GM21423 (cell line): ENCODE measurements around the gene SLC39A11.
"Not testable (repeated sequence)": the region's sequence is repeated elsewhere in the genome, so short reads cannot be mapped to it uniquely, and the experiment has no call there.

Experiments used
- ATAC-seq: cut with Tn5 transposase; IDR thresholded peaks from one replicate; pipeline ENCODE4 v1.9.1; 2021; ENCODE audit warnings: mild to moderate bottlenecking, moderate library complexity; ENCODE audit not compliant: unreplicated experiment

SLC39A11 gene

GRCh38 chr17:73013816-73014663 is 78.4 kb downstream of the SLC39A11 start:
- ATAC-seq = no peak

GRCh38 chr17:73013301-73013700 is 79.2 kb downstream of the SLC39A11 start:
- no peak for ATAC-seq

GRCh38 chr17:73011016-73011486 is 81.4 kb downstream of the SLC39A11 start:
- no peak for ATAC-seq

GRCh38 chr17:73010414-73010813 is 82.1 kb downstream of the SLC39A11 start:
- no peak for ATAC-seq

GRCh38 chr17:73007407-73007806 is 85.1 kb downstream of the SLC39A11 start:
- ATAC-seq = no peak

GRCh38 chr17:73005360-73005759 is 87.1 kb downstream of the SLC39A11 start:
- ATAC-seq = no peak

- ATAC-seq = no peak
These were observed 89.0 kb downstream of the SLC39A11 start for GRCh38 chr17:73003487-73003886.

- ATAC-seq = no peak
These were observed 91.7 kb downstream of the SLC39A11 start for GRCh38 chr17:73000832-73001231.

- ATAC-seq = not testable (repeated sequence)
These were observed 93.0 kb downstream of the SLC39A11 start for GRCh38 chr17:72999474-72999873.

GRCh38 chr17:72998343-72998742 is 94.1 kb downstream of the SLC39A11 start:
- no peak for ATAC-seq

GRCh38 chr17:72997559-72997958 is 94.9 kb downstream of the SLC39A11 start:
- no peak for ATAC-seq

GRCh38 chr17:72996791-72997190 is 95.7 kb downstream of the SLC39A11 start:
- ATAC-seq = no peak

- no peak for ATAC-seq
These were observed 97.4 kb downstream of the SLC39A11 start for GRCh38 chr17:72995008-72995656.

GRCh38 chr17:72992783-72993467 is 99.6 kb downstream of the SLC39A11 start:
- not testable (repeated sequence) for ATAC-seq

GRCh38 chr17:72991651-72992050 is 100.8 kb downstream of the SLC39A11 start:
- no peak for ATAC-seq

- ATAC-seq = no peak
These were observed 103.3 kb downstream of the SLC39A11 start for GRCh38 chr17:72989074-72989610.

- no peak for ATAC-seq
These were observed 104.0 kb downstream of the SLC39A11 start for GRCh38 chr17:72988451-72988850.

- no peak for ATAC-seq
These were observed 105.3 kb downstream of the SLC39A11 start for GRCh38 chr17:72987166-72987565.

GRCh38 chr17:72985882-72986720 is 106.4 kb downstream of the SLC39A11 start:
- peak; percentile 86 for ATAC-seq

GRCh38 chr17:72984926-72985325 is 107.6 kb downstream of the SLC39A11 start:
- ATAC-seq = no peak
